GM06990 (cell line): ENCODE results near the gene ZNF117.
"Not testable (repeated sequence)": the region's sequence is repeated elsewhere in the genome, so short reads cannot be mapped to it uniquely, and the experiment has no call there.

Experiments
- DNase-seq: peaks from one replicate; pipeline ENCODE4 v3.0.0-alpha.2; 2011; ENCODE audit not compliant: insufficient read length; ENCODE audit errors: extremely low read depth
- H3K27me3 ChIP-seq: replicated peaks from 2 replicates; pipeline ENCODE4 v1.6.0; 2011; ENCODE audit warnings: low read length; ENCODE audit not compliant: control insufficient read depth, insufficient read depth
- H3K36me3 ChIP-seq: 2 replicates; pipeline ENCODE4 v1.5.1; 2011; ENCODE audit warnings: low read length; ENCODE audit not compliant: control insufficient read depth, insufficient read depth
- H3K4me3 ChIP-seq: replicated peaks from 2 replicates; pipeline ENCODE4 v1.5.1; 2011; ENCODE audit warnings: low read depth, mild to moderate bottlenecking, control low read depth, low read length
- CTCF ChIP-seq: IDR thresholded peaks from 2 replicates; pipeline ENCODE4 v1.5.1; 2011; ENCODE audit warnings: low read length, control low read depth, mild to moderate bottlenecking, inconsistent platforms; ENCODE audit not compliant: insufficient read depth, poor library complexity, severe bottlenecking

Gene ZNF117

DNA sequence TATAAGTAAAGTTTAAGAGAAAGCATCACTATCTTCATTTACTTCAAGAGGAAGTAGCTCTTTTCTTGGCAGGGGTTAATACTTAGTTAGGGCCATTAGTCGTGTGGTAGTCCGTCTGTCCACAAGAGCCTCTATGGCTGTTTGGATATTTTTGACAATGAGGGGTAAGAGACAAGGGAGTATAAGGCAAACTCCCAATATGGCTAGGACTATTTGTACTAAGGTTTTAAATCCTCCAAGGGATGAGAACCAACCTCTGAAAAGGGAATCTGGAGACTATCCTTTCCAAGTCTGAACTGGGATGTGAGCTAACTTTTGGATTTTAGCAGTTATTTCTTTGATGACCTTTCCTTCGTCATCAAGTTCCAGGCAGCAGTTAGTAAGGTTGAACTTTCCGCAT, at the start of gene ZNF117:
Gene ZNF117 (minus strand): TSS at position 101 of the 400 bp plus-strand sequence.
- no peak for TF ChIP-seq CTCF
- Histone ChIP-seq H3K4me3 (no peak within 1 kb of the TSS), H3K36me3 (peaks cover 2% of the 10 kb centered on the region), H3K27me3 (no peaks in the 10 kb centered on the region)
- no peak for DNase-seq

DNA sequence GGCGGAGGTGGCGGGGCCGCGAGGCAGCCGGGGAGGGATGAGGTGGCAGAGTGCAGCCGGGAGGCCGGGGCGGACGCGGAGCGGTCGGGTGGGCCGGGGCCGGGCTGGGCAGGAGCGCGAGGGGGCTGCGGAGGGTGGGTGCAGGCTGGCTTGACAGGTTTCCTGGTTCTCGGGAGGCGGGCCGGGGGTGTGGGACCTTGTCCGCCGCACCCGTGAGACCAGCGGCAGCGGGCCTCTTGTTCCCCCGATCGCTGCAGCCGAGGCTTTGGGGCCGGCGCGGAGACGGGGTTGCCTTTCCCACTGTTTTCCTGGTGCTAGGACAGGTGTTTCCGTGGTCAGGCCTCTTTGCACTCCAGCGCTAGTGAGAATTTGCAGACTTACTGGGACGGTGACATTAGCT, 47.9 kb upstream of the ZNF117 start:
- peak; percentile 46 for DNase-seq
- not testable (repeated sequence) for H3K27me3 ChIP-seq, H3K36me3 ChIP-seq
- peak overlapping the region; percentile 70 for H3K4me3 ChIP-seq

GRCh38 chr7:65037740-65038688, 47.2 kb upstream of the ZNF117 start:
- Histone ChIP-seq H3K27me3 (no peaks in the 10 kb centered on the region), H3K4me3 (peak overlapping the region; percentile 70), H3K36me3 (no peaks in the 10 kb centered on the region)
- peak; percentile 93 for DNase-seq
- no peak for TF ChIP-seq CTCF

DNA sequence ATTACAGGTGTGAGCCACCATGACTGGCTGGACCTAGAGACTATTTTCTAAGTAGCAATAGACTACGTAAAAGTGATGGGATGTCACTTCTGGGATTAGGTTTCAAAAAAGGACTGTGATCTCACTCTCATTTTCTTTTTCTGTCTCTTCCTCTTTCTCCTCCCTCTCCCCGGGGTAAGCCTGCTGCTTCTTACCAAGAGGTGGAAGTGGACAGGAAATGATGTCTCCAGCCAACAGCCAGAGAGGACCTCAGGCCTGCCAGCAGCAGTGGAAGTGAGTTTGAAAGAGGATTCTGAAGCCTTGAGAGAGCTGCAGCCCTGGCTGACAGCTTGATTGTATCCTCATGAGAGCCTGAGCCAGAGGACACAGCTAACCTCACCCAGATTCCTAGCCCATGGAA, 45.7 kb upstream of the ZNF117 start:
- H3K27me3 ChIP-seq, H3K4me3 ChIP-seq, H3K36me3 ChIP-seq: not testable (repeated sequence)
- peak; percentile 8 for DNase-seq

GRCh38 chr7:65035469-65035868, 44.6 kb upstream of the ZNF117 start:
- H3K4me3 ChIP-seq, DNase-seq, H3K27me3 ChIP-seq, H3K36me3 ChIP-seq: not testable (repeated sequence)

DNA sequence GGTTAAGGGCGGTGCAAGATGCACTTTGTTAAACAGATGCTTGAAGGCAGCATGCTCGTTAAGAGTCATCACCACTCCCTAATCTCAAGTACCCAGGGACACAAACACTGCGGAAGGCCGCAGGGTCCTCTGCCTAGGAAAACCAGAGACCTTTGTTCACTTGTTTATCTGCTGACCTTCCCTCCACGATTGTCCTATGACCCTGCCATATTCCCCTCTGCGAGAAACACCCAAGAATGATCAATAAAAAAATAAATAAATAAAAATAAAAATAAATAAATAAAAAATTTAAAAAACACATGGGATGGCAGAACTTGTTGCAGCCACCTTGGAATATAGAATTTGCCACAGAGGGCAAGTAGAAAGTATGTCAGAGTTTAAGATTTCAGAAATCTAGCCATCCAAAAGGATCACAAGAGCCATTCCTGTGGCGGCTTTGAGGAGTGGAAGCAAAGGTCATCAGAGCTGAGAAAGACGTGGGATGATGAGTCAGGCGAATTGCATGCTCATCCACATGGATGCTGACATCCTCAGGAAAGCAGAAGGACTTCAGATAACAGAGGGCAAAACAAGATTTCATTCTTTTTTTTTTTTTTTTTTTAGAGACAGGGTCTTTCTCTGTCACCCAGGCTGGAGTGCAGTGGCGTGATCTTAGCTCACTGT, 43.4 kb upstream of the ZNF117 start:
- H3K4me3 ChIP-seq, H3K27me3 ChIP-seq, DNase-seq, H3K36me3 ChIP-seq: not testable (repeated sequence)

- H3K36me3 ChIP-seq, H3K27me3 ChIP-seq, DNase-seq, H3K4me3 ChIP-seq: not testable (repeated sequence)
These were observed 42.6 kb upstream of the ZNF117 start for GRCh38 chr7:65033391-65033790.

DNA sequence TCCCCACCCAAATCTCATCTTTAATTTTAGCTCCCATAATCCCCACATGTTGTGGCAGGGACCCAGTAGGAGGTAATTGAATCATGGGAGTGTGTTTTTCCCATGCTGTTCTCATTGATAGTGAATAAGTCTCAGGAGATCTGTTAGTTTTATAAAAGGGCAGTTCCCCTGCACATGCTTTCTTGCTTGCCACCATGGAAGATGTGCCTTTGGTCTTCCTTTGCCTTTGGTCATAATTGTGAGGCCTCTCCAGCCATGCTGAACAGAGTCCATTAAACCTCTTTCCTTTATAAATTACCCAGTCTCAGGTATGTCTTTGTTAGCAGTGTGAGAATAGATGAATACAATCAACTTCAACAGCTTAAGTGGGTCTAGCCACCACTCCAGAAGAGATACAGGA, 34.2 kb upstream of the ZNF117 start:
- not testable (repeated sequence) for H3K36me3 ChIP-seq, H3K27me3 ChIP-seq, DNase-seq, H3K4me3 ChIP-seq

GRCh38 chr7:65020978-65021377, 30.1 kb upstream of the ZNF117 start:
- DNase-seq, H3K4me3 ChIP-seq, H3K36me3 ChIP-seq, H3K27me3 ChIP-seq: not testable (repeated sequence)

GRCh38 chr7:65009881-65010280, 19.0 kb upstream of the ZNF117 start:
- not testable (repeated sequence) for H3K36me3 ChIP-seq, H3K27me3 ChIP-seq, H3K4me3 ChIP-seq

DNA sequence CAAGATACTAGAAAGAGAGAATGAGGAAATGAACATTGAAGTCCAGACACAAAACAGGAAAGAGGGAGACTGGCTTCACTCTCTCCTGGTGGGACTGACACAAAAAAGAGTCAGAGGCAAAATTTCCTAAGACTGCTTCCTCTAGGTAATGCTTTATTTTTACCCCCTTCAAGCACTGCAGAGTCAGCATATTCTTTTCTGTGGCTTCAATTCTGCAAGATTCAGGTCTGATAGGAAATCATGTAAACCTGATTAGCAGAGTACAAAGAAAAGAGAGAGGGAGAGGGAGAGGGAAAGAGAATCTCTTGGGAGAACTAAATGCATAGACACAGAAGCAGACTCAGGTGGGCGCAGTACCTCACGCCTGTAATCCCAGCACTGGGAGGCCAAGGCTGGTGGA, 18.6 kb upstream of the ZNF117 start:
- H3K4me3 ChIP-seq, H3K27me3 ChIP-seq, DNase-seq, H3K36me3 ChIP-seq: not testable (repeated sequence)

More at GRCh38 chr7:65009881-65010280, 19.0 kb upstream of the ZNF117 start:
- not testable (repeated sequence) for DNase-seq

- H3K36me3 ChIP-seq, H3K27me3 ChIP-seq, DNase-seq, H3K4me3 ChIP-seq: not testable (repeated sequence)
These were observed 16.2 kb upstream of the ZNF117 start for GRCh38 chr7:65007036-65007435.
